PC-3 (cell line): ENCODE results near the gene OR6K2.

Experiments used
- CTCF ChIP-seq: fragments of 300-600 bp; sonication (generic); conservative IDR thresholded peaks from 2 replicates; pipeline ENCODE4 v1.5.1; 2017; ENCODE audit warnings: antibody characterized with exemption, low read depth, mild to moderate bottlenecking, low read length
- EZH2 ChIP-seq: fragments of 300-600 bp; sonication (generic); IDR thresholded peaks from one replicate; pipeline ENCODE4 v1.6.1; 2017; ENCODE audit warnings: antibody characterized with exemption, mild to moderate bottlenecking, low read length; ENCODE audit not compliant: unreplicated experiment

- no peak for TF ChIP-seq CTCF
- TF ChIP-seq EZH2 = no peak
These were observed 8.1 kb downstream of the OR6K2 start for GRCh38 chr1:158692356-158692755.
